HG02623 (cell line): Measurements from ENCODE around the gene SHE.
"Not testable (repeated sequence)": the region's sequence is repeated elsewhere in the genome, so short reads cannot be mapped to it uniquely, and the experiment has no call there.

Source experiments
- ATAC-seq: cut with Tn5 transposase; IDR thresholded peaks from one replicate; pipeline ENCODE4 v1.9.1; 2021; ENCODE audit warnings: moderate library complexity; ENCODE audit not compliant: unreplicated experiment

Gene SHE

DNA sequence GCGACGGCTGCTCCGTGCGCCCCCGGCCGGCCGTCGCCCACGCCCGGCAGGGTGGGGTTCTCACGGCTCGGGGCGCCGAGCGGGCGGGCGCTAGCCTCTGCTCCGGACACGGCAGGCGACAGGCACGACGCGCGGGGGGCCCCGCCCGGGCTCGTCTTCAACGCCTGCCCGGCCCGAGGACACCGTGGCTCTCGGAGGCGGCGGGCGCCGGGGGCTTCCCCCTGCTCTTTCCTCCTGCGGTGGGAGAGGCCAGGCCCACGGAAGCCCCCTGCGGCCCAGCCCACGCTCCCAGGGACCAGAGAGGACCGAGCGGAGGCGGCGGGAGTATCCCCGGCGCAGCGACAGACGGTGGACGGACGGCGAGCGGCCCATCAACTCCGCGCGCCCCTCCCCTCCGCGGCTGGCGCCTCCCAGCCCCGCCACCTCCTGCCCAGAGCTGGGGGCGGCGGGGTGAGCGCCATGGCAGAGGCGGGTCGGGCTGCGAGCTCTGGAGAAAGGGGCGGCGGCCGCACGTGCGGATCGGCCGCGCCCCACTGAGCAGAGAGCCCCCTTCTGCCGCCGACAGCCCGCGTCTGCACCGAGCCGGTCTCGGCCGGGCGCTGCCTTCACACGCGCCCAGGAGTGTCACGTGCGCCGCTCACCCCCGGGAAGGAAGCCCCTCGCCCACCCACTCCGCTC, at the start of gene SHE, which contains the start of gene TDRD10:
Gene SHE (minus strand): TSS at position 347 of the 678 bp plus-strand sequence. CDS start 386 bp downstream, outside the sequence.
Gene TDRD10 (plus strand): TSS at position 154 of the 678 bp plus-strand sequence. CDS start 4,685 bp downstream, outside the sequence.
- ATAC-seq: no peak

DNA sequence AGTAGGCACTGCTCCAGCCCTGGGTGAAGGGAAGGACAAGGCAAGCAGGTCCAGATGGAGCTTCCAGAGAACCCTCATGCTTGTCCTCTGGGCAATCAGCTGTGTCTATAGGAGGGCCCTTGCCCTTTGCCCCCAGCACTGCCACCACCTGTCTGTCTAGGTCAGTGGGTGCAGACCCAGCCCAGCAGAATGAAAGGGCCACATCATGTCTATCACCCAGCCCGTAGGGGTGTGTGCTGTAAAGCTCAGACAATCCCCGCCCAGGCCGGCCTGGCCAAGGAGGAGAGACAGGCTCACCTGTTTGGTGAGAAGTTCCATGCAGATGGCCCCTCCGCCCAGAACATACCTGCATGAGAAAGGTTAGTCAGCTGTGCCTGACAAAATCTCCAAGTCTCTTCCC, 49.3 kb upstream of the SHE start:
- no peak for ATAC-seq

DNA sequence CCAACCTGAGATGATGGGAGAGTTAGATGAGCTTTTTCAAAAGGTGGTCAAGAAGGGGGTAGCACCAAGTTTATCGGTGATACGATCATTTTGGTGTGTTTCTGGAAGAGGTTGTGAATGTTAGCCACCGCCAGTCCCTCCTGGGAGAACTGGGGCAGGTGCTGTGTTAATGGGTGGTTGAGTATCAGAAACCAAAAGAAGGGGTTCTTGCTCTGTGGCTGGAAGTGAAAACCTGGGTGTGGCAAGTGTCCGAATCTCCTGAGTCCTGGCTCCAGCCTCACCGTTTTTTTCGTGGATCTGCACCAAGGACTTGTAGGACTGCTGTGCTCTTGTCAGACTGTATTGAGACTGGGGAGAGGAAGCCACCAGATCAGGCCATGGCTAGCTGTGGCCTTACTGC, 48.4 kb upstream of the SHE start:
- no peak for ATAC-seq

DNA sequence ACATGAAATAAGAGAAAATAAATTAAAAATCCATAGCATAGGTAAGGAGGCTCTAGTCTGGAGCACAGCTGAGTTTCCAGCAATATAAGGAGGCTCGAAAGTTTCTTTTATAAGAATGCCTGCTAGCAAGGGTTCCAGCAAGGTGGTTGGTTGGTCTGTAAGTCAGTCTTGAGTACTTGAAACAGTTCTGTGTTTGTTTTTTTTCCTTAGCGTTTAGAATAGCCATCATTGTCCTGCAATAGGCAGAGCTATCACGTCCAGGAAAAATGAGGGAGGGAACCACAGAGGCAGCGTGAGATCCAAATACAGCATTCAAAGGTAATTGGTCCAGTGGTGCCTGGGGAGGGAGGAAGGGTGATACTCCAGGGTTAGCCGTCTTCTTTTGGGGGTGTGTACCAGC, 47.9 kb upstream of the SHE start:
- no peak for ATAC-seq

DNA sequence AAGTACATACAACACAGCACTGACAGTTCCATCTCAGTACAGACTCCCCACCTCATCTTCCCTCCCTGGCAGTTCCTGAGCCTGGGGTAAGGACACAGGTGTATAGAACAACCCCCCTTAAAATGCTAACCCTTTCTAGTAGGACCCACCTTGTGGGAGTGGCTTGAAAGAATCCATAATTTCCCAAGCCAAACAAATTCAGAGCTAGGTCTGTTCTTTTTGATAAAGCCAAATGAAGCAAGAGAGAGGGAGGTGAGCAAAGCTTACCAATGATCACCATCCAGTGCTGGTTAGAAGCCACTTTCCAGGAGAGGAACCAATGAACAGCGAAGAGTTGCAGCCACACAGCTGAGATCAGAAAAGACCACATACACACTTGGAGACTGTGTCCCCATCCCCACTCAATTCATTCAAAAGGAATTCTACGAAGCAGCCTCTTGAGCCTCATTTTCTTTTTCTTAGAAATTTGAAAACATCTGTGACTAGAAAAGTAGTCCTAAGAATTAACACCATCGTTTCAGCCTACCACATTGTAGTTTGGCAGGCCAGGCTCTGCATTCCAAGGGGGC, 47.1 kb upstream of the SHE start:
- no peak for ATAC-seq

DNA sequence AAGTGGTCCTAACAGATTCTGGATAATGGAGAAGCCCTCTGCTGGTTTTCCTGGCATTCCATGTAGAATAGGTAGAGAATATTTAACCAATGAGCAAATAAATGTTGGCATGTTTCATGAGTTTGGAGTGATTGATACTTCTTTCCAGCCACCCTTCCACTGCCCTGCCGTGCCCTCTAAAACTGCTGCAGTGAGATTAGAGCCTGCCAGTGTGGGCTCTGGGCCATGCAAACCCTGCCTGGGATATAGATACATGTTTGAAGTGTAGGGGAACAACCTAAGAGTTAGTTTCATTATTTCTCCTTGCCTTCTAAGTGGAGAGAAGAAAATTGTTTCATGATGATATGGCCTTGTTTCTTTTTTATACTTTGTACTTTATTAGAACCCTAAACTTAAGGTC, 45.8 kb upstream of the SHE start:
- no peak for ATAC-seq

DNA sequence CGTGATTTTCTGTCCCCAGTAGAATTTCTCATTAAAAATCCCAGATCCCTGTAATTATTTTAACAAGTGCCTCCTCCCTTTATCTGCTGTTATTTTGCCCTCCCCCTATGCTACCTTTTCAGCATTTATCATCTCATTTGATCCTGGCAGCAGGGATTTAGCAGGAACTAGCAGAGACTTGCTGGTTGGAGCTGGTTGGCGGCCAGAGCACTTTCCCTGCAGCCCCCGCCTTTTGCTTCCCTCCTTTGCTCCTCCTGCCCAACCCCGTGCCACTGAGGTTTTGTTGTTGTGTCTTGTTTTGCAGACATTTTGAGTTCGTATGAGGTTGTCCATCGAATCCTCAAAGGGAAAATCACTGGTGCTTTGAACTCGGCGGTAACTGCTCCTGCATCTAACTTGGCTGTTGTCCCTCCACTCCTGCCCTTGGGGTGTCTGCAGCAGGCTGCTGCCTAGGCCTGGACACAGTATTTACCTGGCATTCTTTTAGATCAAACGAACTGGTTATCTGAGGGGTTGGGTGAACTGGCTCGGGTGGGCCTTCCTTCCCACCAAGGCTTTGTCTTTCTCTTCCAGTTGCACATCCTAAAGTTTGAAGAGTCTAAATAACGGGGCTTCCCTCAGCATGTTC, 45.0 kb upstream of the SHE start:
- ATAC-seq: no peak

DNA sequence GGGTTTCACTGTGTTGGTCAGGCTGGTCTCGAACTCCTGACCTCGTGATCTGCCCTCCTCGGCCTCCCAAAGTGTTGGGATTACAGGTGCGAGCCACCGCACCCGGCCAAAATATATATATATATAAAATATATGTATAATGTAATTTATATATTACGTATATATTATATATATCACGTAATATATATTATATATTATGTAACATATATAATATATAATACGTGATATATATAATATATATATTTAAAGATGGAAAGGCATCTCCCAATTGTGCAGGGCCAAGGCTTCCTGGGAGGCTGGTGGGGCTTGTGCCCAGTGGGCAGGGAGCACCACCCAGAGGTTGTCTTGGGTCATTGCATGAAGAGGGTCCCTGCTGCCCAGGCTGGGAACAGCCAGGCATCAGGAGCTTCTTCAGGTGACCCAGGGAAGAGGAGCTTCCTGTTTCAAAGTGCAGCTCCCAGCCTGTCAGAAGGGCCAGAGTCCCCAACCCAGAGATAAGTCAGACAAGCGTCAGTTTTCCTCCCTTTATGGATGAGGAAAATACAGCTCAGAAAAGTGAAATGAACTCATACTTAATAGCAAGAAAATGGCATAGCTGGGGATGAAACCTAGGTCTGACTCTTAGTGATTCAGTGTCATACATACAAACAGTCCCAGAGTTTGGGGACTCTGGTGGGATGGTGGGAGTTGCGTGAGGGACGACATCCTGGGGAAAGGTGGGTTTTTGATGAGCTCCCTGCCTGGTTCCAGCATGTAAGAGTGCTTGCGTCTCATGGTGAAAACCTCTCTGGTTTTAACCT, 44.3 kb upstream of the SHE start:
- ATAC-seq: no peak

DNA sequence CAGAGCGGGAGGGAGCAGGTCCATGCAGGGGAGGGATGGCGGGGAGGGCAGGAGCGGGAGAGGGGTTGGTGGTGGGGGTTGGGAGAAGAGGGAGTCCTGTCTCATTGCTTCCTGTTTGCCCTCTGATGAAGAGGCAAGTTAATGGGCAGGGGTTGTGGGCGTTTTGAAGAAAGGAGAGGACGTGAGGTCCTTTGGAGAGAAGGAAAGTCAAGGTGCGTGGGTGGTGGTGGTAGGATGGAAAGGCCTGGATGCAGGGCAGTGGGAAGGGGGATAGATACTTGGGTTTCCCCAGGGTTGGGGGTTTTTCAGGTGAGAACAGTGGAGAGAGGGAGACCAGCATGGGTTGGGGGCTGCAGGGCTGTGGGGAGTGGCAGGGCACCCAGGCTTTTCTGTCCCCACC, 39.0 kb upstream of the SHE start:
- no peak for ATAC-seq

DNA sequence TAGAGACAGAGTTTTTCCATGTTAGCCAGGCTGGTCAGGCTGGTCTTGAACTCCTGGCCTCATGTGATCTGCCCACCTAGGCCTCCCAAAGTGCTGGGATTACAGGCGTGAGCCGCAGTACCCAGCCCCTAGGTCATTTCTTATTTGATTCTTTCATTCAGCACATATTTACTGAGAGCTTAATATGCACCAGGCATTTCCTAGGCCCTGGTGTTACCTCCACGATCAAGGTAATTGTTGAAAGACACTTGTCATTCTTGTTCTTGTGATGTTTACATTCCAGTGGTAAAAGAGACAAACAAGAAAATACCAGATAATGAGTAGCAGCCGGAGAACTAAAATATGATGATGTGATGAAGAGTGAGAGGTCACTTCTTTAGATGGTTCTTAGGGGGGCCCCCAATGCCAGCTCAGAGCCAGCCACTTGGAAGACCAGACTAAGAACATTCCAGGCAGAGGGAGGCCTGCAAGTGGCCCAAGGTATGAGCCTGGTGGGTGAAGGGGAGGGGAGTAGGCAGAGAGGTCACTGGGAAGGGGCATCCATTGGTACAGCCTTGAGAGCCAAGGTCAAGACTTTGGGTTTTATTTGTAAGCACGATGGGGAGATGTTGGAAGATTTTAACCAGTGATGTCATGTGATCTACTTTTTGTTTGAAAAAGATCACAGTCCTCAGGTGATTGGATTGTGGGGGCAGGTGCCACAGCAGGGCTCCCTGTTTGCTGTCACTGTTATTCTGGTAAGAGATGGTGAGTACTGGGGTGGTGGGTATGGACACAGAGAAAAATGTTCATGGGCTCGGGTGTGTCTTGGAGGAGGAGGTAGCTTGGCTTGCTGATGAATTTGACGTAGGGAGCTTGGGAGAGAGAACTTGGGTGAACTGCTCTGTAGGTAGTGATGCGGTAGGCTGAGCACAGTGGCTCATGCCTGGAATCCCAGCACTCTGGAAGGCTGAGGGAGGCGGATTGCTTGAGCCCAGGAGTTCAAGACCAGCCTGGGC, 37.6 kb upstream of the SHE start:
- ATAC-seq: no peak

DNA sequence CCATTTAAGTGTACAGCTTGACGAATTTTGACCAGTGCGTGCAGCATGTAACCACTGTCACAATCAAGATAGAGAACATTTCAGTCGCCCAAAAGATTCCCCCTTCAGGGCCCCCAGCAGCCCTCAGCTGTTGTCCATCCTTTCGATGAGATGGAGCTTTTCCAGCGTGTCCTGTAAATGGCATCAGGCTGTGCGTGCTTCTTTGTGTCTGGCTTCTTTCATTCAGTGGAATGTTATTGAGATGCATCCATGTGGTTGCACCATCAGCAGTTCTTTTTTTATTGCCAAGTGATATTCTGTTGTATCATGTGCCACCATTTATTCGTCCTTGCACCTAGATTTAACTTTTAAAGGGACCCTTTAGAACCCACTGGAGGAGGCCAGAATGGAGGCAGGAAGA, 34.4 kb upstream of the SHE start:
- no peak for ATAC-seq

DNA sequence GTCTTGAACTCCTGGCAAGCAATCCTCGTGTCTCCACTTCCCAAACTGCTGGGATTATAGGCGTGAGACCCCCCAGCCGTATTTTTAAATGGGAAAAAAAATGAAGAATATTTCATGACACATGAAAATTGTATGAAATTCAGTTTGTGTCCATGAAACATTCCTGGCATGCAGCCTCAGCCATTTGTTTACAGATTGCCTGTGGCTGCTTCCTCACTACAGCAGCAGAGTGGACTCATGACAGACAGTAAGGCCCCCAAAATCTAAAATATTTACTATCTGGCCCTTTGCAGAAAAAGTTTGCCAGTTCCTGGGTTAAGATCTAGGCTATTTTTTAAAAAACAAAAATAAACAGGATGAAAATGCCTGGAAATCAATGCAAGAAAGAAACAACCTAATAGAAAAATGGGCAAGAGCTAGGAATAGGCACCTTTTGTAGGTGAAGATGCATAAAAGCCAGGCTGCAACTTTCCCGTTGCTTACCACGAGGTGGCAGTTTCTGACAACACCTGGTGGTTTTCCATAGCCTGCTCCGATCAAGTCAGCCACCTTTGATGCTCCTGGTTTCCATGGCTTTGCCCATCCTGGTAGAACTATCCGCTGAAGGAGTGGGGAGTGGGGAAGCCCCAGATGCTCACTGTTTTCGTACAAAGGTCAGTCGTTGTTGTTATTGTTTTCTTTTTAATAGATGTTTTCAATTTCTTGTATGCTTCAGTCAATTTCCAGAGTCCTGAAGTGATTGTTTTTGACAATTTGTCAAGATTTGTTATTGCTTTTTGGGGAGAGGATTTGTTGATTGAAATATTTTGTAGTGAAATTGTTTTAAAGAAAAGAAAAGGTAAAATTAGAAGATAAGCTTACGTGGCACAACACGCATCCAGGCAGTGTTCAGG, 32.0 kb upstream of the SHE start:
- ATAC-seq: no peak

DNA sequence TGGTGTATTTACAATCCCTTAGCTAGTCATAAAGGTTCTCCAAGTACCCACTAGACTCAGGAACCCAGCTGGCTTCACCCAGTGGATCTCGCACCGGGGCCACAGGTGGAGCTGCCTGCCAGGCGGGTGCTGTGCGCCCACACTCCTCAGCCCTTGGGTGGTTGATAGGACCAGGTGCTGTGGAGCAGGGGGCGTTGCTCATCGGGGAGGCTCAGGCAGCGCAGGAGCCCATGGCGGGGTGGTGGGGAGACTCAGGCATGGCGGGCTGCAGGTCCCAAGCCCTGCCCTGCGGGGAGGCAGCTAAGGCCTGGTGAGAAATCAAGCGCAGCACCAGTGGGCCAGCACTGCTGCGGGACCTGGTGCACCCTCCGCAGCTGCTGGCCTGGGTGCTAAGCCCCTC, 29.7 kb upstream of the SHE start:
- ATAC-seq: not testable (repeated sequence)

DNA sequence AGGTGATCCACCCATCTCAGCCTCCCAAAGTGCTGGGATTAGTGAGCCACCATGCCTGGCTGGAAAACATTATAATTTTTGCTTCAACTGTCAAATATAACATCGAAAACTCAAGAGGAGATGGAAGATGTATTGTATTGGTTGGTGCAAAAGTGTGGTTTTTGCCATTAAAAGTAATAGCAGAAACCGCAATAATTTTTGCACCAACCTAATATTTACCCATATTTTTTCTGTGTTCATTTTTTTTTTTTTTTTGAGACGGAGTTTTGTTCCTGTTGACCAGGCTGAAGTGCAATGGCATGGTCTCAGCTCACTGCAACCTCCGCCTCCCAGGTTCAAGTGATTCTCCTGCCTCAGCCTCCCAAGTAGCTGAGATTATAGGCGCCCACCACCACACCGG, 27.1 kb upstream of the SHE start:
- ATAC-seq: no peak

DNA sequence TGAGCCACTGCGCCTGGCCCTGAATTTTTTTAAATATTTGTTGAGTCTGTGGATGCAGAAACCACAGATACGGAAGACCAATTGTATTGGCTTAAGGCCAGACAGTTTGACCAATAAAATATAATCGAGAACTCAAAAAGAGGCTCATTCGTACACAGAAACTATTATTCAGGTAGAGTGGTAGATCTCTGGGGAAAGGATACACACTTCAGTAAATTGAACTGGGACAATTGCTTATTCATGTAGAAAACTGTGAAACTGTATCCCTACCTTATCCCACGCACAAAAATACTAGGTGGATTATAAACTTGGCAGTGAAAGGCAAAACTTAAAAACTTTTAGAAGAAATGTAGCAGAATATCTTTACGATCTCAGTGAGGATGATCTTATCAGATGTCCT, 25.0 kb upstream of the SHE start:
- ATAC-seq: no peak

DNA sequence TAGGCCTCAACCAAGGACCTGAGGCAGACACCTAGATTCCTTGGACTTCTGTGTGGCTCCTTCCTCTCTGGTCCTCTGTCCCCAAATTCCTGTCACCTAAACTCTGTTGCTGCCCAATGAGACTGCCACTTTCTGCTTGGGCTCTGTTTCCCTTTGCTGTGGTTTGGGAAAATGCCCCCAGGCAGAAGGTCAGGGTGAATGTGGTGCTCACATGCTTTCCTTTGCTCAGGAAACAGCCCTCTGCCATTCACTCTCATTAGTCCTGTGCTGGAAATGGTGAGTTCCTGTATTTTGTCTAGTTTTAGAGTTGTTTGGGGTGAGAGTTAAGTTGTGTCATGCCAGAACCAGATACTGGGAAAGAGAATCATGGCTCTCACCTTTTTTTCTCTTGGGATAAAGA, 22.7 kb upstream of the SHE start:
- no peak for ATAC-seq

DNA sequence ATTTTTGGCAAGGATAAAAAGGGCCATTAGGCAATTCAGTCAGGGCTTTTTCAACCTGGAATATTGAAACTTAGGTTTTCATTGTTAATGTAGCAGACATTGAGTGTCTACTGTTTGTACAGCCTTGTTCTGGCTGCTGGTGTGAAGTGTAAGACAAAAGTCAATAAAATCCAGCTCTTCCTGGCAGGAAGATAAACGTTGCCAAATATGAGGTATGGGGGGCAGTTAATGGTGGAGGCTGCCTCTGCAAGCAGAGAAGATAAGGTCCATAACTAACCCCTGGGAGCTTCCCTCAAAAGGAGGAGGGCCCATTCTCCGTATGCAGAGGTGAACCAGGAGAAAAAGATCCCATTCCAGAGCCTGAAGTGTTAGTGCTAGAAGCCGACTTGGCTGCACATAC, 19.5 kb upstream of the SHE start:
- ATAC-seq: no peak

DNA sequence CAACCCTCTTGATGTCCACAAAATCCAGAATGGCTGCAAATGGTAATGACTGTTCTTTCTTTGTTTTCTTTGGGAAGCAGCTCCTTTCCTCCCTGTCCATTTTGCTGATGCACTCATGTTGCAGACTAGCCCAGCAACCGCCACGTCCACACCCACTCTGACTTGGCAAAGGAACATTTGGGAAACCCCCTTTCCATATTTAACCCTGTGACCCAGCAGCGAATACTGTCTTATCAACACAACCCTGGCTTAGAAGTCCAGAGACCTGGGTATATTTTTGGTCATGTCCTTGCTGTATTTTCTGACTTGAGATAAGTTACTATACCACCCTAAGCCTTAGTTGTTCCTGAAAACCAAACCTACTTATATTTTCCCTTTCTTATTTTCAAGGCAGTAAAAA, 18.1 kb upstream of the SHE start:
- no peak for ATAC-seq

DNA sequence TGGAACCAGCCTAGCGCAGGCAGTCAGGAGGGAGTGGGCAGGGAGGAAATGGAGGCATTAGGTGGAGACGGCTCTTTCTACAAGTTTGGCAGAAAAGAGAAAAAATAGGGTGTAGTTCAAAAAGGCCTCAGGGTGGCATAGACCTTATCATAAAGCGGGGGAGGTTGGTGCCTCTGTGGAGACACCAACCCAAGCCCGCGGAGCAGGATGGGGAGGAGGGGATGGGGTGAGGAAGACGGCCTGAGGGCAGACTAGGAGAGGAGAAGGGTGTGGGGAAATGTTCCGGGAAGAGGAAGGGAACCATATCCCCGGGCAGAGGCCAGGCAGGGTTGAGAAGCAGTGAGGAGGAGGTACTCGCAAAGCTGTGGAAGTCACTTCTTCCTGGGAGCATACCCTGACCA, 17.4 kb upstream of the SHE start:
- ATAC-seq: no peak
